GM12878 (cell line): ENCODE data around the gene SLC11A2. TPM values are rescaled to one million over a fixed set of nuclear protein-coding genes. Genes with fewer than 3 reads are reported as not detected.

Experiments used
- ATAC-seq: fragments of 200-7000 bp; cut with Tn5 transposase; 3 replicates; pipeline ENCODE4 v1.9.1; 2020; ENCODE audit warnings: mild to moderate bottlenecking, moderate library complexity
- BruUV-seq: library from RNA; stranded (reverse); fragments of 400-500 nt; replicated peaks from 2 replicates; lab custom pipeline; 2021; lab: Mats Ljungman, UMichigan
- CTCF ChIA-PET: fragments of 300-600 bp; sonication (Branson Sonifier 250); formaldehyde crosslinking; extraction: SDS; loops from one replicate; lab custom pipeline; 2021; ENCODE audit warnings: inconsistent platforms; lab: Yijun Ruan, JAX
- POLR2A ChIA-PET: fragments of 350-600 bp; formaldehyde crosslinking; extraction: SDS; loops from one replicate; lab custom pipeline; 2021; ENCODE audit warnings: inconsistent platforms; lab: Charles Lee
- RAD21 ChIA-PET: fragments of 300-600 bp; sonication (Branson Sonifier 250); formaldehyde crosslinking; loops from one replicate; lab custom pipeline; 2023; ENCODE audit warnings: antibody characterized with exemption; ENCODE audit not compliant: unreplicated experiment; lab: Charles Lee
- SMC1A ChIA-PET: fragments of 300-600 bp; sonication (Branson Sonifier 250); formaldehyde crosslinking; loops from one replicate; lab custom pipeline; 2023; ENCODE audit not compliant: unreplicated experiment, uncharacterized antibody; lab: Charles Lee
- DNase-seq: peaks from one replicate; pipeline ENCODE4 v3.0.0-alpha.2; 2011; ENCODE audit warnings: low read depth, low spot score
- FAIRE-seq: peaks from 3 replicates; lab custom pipeline; 2011; peaks lifted over from hg19 to GRCh38; lab: Jason Lieb, UNC
- H2AFZ ChIP-seq: 2 replicates; pipeline ENCODE4 v1.6.0; 2011; ENCODE audit warnings: low read depth, low read length, control low read depth; ENCODE audit not compliant: control insufficient read depth
- H3K27ac ChIP-seq: 2 replicates; pipeline ENCODE4 v1.5.1; 2011; ENCODE audit warnings: control low read depth; ENCODE audit not compliant: control insufficient read depth, insufficient read depth
- H3K27me3 ChIP-seq, 2 experiments: replicated peaks in 1 of 2; 2 replicates each; pipeline versions ENCODE4 v1.6.0 to v1.6.1; 2011; ENCODE audit warnings: low read length in 1 of 2; ENCODE audit not compliant: control insufficient read depth in 2 of 2, insufficient read depth in 2 of 2
- H3K36me3 ChIP-seq, 2 experiments: 2 replicates each; pipeline ENCODE4 v1.5.1; 2011; ENCODE audit warnings: low read length in 1 of 2; ENCODE audit not compliant: control insufficient read depth in 2 of 2, insufficient read depth in 2 of 2
- H3K4me1 ChIP-seq: 2 replicates; pipeline ENCODE4 v1.6.1; 2011; ENCODE audit warnings: mild to moderate bottlenecking, low read length, moderate library complexity, mixed read lengths; ENCODE audit not compliant: control insufficient read depth, insufficient read depth
- H3K4me2 ChIP-seq: 2 replicates; pipeline ENCODE4 v1.6.0; 2011; ENCODE audit warnings: control low read depth; ENCODE audit not compliant: control insufficient read depth, insufficient read depth
- H3K4me3 ChIP-seq: fragments of 200-600 bp; sonication (generic); 2 replicates; pipeline ENCODE4 v1.5.1; 2016
- H3K79me2 ChIP-seq: 2 replicates; pipeline ENCODE4 v1.6.0; 2011; ENCODE audit warnings: low read length; ENCODE audit not compliant: control insufficient read depth, insufficient read depth
- H3K9ac ChIP-seq: 2 replicates; pipeline ENCODE4 v1.8.0; 2011; ENCODE audit warnings: low read length, control low read depth, mixed read lengths; ENCODE audit not compliant: control insufficient read depth, insufficient read depth
- H3K9me3 ChIP-seq: replicated peaks from 3 replicates; pipeline ENCODE4 v1.5.1; 2011; ENCODE audit warnings: mild to moderate bottlenecking, low read length; ENCODE audit not compliant: control insufficient read depth, insufficient read depth
- H4K20me1 ChIP-seq: 2 replicates; pipeline ENCODE4 v1.6.0; 2011; ENCODE audit not compliant: control insufficient read depth, insufficient read depth
- CEBPB ChIP-seq, 2 experiments: fragments of 150-350 bp in 1 of 2; IDR thresholded peaks; 2 replicates each; pipeline ENCODE4 v1.6.1; 2012 to 2014; ENCODE audit warnings: low read depth in 2 of 2, low read length in 2 of 2, borderline replicate concordance in 1 of 2, inconsistent platforms in 1 of 2
- CREM ChIP-seq: IDR thresholded peaks from 2 replicates; pipeline ENCODE4 v1.6.1; 2014; ENCODE audit warnings: antibody characterized with exemption, low read depth
- HCFC1 ChIP-seq: fragments of 150-350 bp; IDR thresholded peaks from 2 replicates; pipeline ENCODE4 v1.6.1; 2014; ENCODE audit warnings: low read length
- NBN ChIP-seq: fragments of 450-650 bp; IDR thresholded peaks from 2 replicates; pipeline ENCODE4 v1.6.1; 2016
- RAD21 ChIP-seq: IDR thresholded peaks from 2 replicates; pipeline ENCODE4 v1.6.1; 2011; ENCODE audit warnings: mild to moderate bottlenecking, low read depth, low read length, moderate library complexity; ENCODE audit not compliant: insufficient read depth
- ZNF207 ChIP-seq: fragments of 450-650 bp; IDR thresholded peaks from 2 replicates; pipeline ENCODE4 v1.6.1; 2014; ENCODE audit warnings: antibody characterized with exemption, mild to moderate bottlenecking, borderline replicate concordance
- WGBS: methylation state at CpG from one replicate; pipeline ENCODE4 v1.1.6; 2016; ENCODE audit warnings: low lambda C conversion rate; ENCODE audit not compliant: insufficient replicate concordance, insufficient coverage; ENCODE audit errors: missing lambda C conversion rate; 5-methylcytosine and 5-hydroxymethylcytosine counted together
- in situ Hi-C: fragments of 300-500 bp; cut with MboI; formaldehyde crosslinking; loops from 9 replicates; pipeline ENCODE4 v1.14.3; 2018; ENCODE audit warnings: mixed read lengths
- intact Hi-C: fragments of 100-400 bp; cut with micrococcal nuclease; formaldehyde crosslinking; loops from one replicate; pipeline ENCODE4 v1.14.2; 2022; ENCODE audit not compliant: unreplicated experiment
- polyA plus RNA-seq, 11 experiments: library from polyadenylated mRNA; depleted of rRNA in 4 of 11; unstranded in 6 of 11; stranded (reverse) in 5 of 11; fragments of >200 nt; fragmentation: Nextera tagmentation in 4 of 11; fragmentation: Illumina TruSeq in 1 of 11; extraction: Ambion mirVana in 4 of 11; extraction: Trizol in 1 of 11; gene quantifications; 1 replicate in 1 of 11; 2 replicates in 10 of 11; pipeline versions ENCODE4 v1.2.1 to v1.2.3, GENCODE V29; 2011 to 2016; ENCODE audit warnings: inconsistent platforms in 2 of 11, missing spikeins in 2 of 11, low read depth in 1 of 11
- total RNA-seq, 4 experiments: library from RNA; depleted of rRNA in 3 of 4; stranded (reverse); fragments of >200 nt in 3 of 4; fragmentation: Illumina TruSeq in 1 of 4; extraction: Trizol in 1 of 4; gene quantifications; 2 replicates each; pipeline versions ENCODE4 v1.2.1 to v1.2.3, GENCODE V29; 2013 to 2021
- TF ChIP-seq, protein P1 (sequence below): fragments of 450-650 bp; IDR thresholded peaks from 2 replicates; pipeline ENCODE4 v1.6.1; 2016; ENCODE audit warnings: mild to moderate bottlenecking, moderate library complexity, borderline replicate concordance

The SLC11A2 gene
- total and polyA plus RNA-seq, 10 of the 15 experiments (the other 5 are each of a cell fraction or from before 2014, with no cell fraction given), result 6.2 to 29.4 (median 15.6) TPM

DNA sequence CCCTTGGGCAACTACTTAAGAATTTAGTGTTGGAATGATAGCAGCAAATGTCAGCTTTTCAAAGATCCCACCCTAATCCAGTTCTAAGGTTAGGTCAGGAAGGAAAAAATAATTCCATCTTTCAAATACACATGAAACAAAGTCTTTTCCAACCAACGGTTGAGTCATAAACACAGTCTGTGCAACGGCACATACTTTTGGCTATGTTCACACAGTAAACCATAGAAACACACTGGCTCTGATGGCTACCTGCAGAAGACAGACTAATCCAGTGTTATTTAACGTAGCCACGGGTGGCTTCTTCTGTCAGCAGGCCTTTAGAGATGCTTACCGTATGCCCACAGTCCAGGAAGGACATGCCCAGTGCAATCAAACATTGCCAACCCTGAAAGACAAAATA lies 38.1 kb downstream of the SLC11A2 start:
- 88% methylated on average over 5 of the region's 5 CpGs for WGBS
- Histone ChIP-seq H4K20me1 (no peaks in the 10 kb centered on the region), H3K27ac (no peak overlapping the region), H3K27me3 (no peaks in the 10 kb centered on the region), H3K36me3 (peaks cover 3 to 23% of the 10 kb centered on the region in 2 experiments)
- ChIA-PET CTCF (interaction anchor here (0.8 to 7.2 kb wide), 19 partner anchors 10 to 483 kb away, joined by 3 to 149 read pairs (median 6); partner anchors contain the start of genes ATF1 and DIP2B), RAD21 (interaction anchor here (0.8 to 7.3 kb wide), 11 partner anchors 9 to 484 kb away, joined by 3 to 114 read pairs (median 5); partner anchors contain the start of genes ATF1 and SLC11A2), POLR2A (no interaction called here)
- no peak for TF ChIP-seq HCFC1
- TF ChIP-seq, protein P1, sequence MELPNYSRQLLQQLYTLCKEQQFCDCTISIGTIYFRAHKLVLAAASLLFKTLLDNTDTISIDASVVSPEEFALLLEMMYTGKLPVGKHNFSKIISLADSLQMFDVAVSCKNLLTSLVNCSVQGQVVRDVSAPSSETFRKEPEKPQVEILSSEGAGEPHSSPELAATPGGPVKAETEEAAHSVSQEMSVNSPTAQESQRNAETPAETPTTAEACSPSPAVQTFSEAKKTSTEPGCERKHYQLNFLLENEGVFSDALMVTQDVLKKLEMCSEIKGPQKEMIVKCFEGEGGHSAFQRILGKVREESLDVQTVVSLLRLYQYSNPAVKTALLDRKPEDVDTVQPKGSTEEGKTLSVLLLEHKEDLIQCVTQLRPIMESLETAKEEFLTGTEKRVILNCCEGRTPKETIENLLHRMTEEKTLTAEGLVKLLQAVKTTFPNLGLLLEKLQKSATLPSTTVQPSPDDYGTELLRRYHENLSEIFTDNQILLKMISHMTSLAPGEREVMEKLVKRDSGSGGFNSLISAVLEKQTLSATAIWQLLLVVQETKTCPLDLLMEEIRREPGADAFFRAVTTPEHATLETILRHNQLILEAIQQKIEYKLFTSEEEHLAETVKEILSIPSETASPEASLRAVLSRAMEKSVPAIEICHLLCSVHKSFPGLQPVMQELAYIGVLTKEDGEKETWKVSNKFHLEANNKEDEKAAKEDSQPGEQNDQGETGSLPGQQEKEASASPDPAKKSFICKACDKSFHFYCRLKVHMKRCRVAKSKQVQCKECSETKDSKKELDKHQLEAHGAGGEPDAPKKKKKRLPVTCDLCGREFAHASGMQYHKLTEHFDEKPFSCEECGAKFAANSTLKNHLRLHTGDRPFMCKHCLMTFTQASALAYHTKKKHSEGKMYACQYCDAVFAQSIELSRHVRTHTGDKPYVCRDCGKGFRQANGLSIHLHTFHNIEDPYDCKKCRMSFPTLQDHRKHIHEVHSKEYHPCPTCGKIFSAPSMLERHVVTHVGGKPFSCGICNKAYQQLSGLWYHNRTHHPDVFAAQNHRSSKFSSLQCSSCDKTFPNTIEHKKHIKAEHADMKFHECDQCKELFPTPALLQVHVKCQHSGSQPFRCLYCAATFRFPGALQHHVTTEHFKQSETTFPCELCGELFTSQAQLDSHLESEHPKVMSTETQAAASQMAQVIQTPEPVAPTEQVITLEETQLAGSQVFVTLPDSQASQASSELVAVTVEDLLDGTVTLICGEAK, result no peak
- no peak for TF ChIP-seq RAD21
- no peak for TF ChIP-seq NBN
- no peak for TF ChIP-seq ZNF207
- no peak for TF ChIP-seq CREM
- TF ChIP-seq CEBPB (IDR thresholded peaks at IDR 0.05; ENCODE audit: borderline replicate concordance in 1 of 2, low read depth in 2 of 2, low read length in 2 of 2), result no peak
- TF ChIP-seq, all 136 proteins: peak for 0
- no peak for ATAC-seq
- peaks cover 17% of the 10 kb centered on the region for H3K4me1 ChIP-seq
- BruUV-seq, result no TSS peak
- H3K9me3 ChIP-seq, result no peaks in the 10 kb centered on the region
- in situ Hi-C loops, result no loop called here
- H2AFZ ChIP-seq, result no peak overlapping the region
- no peak for DNase-seq
- no peak for FAIRE-seq
- H3K4me3 ChIP-seq, result no peak overlapping the region
- no peaks in the 10 kb centered on the region for H3K79me2 ChIP-seq
- no peak overlapping the region for H3K9ac ChIP-seq
- SMC1A ChIA-PET, result interaction anchor here (0.7 to 7.6 kb wide), 18 partner anchors 9 to 483 kb away, joined by 3 to 129 read pairs (median 4); partner anchors contain the start of genes ATF1, DIP2B and SLC11A2
- intact Hi-C loops, result loop anchor here (5.0 kb wide), 1 partner anchor 221 kb away; no protein-coding TSS in a partner anchor
- no peak overlapping the region for H3K4me2 ChIP-seq
